GM12874 (cell line): Measurements from ENCODE around the gene SNX24.

Experiments used
- CTCF ChIP-seq: IDR thresholded peaks from 2 replicates; pipeline ENCODE4 v1.5.1; 2011; ENCODE audit warnings: low read depth, mild to moderate bottlenecking, control low read depth, low read length, moderate library complexity; ENCODE audit not compliant: insufficient read depth

The SNX24 gene

DNA sequence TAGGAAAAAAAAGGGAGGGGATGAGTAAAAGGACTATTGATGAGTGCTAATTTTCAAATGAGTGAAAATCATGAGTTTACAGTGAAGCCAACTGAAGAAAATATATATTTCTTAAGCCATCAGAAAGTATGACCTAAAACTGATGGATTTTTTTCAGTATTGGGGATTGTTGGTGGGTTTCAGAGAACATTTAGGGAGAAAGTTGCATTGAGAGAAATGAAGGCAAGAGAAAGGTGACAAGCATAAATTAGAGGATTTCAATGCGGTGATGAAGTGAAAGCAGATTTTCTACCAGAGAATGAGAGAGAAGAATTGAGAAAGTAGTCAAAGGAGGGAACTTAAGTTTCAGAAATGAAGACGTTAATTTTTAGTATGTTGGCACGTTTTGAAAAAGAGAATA, 8.5 kb upstream of the SNX24 start:
- no peak for TF ChIP-seq CTCF

GRCh38 chr5:122839731-122840130, 5.7 kb upstream of the SNX24 start:
- TF ChIP-seq CTCF: no peak

GRCh38 chr5:122842016-122842580, 3.3 kb upstream of the SNX24 start:
- TF ChIP-seq CTCF: no peak

DNA sequence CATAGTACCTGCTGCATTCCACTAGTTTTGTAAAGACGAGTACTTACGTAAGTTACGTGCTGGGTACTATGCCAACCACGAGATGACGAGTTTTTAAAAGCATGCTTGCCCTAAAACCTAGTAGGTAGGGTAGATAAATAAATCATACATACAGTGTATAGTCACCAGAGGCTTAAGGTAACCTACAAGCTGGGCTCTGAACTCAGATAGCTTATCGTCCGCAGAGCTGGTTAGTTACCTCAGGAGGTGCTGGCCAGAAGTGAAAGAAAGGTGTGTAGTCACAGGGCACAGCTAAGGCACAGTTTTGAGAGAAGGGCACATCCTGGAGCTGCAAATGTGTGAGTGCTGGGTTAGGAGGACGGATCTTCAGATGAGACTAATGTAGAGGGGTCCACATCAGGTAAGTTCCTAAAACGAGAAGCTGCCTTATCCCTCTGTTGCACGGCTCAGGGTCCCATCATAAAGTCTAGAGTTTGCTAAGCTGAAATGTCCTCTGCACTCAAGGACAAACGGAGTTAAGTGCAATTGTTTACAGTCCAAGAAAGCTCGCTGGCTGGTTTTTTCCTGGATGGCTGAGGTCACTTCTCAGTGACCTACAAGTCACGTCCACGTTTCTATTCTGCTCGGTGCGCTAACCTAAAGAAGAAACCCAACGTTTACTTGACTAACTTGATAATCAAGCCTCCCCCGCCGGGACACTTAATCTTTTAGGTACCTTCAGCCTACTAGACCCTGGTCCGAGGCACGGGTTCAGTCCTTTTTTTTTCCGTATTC, 1.1 kb upstream of the SNX24 start:
- no peak for TF ChIP-seq CTCF

GRCh38 chr5:122844910-122845228, 544 bp upstream of the SNX24 start:
- TF ChIP-seq CTCF: no peak

GRCh38 chr5:122846051-122846550, 688 bp downstream of the SNX24 start:
- no peak for TF ChIP-seq CTCF

DNA sequence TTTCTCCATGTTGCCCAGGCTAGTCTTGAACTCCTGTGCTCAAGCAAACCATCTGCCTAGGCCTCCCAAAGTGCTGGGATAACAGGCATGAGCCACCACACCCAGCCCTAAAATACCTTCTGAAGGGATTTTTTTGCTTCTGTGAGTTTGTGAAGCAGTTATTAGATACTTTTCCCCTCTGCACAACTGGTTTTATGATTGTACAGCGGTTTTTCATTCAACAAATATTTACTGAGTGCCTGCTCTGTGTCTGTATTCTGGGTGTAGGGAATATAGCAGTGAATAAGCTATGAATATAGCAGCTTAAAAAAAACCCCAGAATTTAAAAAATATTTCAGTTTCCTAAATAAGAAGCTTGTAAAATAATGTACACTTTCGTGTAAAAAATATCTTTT, 2.3 kb downstream of the SNX24 start:
- TF ChIP-seq CTCF: no peak
